Measurements from ENCODE around the gene FAAP100. TPM values are rescaled to one million over a fixed set of nuclear protein-coding genes. Genes with fewer than 3 reads are reported as not detected.

Gene FAAP100
- total RNA-seq, 2 donors from 2014 or later = 18.9 TPM

DNA sequence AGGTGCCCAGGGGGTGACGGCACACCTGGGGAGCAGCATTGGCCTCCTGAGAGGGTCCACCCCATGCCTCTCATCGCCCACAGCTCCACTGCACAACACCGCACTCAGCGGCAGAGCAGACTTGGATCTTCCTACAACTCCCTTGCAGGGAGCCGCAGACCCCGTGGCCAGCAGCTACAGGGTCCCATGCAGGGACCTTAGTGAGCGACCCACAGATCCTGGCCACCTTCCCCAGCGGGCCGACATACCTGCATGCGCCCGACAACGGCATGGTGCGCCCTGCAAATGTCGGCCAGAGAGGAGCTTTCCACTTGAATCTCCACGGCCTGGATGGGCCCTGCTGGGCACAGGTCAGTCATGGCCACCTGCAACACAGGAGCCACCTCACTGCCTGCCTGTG lies 8.4 kb downstream of the FAAP100 start:
- intact Hi-C loops (cut with DNase I) = no loop called here
- no peak for DNase-seq (ENCODE audit: low spot score)

GRCh38 chr17:81543339-81543675 lies 8.8 kb downstream of the FAAP100 start:
- DNase-seq (ENCODE audit: low spot score) = no peak
- intact Hi-C loops (cut with DNase I) = no loop called here

DNA sequence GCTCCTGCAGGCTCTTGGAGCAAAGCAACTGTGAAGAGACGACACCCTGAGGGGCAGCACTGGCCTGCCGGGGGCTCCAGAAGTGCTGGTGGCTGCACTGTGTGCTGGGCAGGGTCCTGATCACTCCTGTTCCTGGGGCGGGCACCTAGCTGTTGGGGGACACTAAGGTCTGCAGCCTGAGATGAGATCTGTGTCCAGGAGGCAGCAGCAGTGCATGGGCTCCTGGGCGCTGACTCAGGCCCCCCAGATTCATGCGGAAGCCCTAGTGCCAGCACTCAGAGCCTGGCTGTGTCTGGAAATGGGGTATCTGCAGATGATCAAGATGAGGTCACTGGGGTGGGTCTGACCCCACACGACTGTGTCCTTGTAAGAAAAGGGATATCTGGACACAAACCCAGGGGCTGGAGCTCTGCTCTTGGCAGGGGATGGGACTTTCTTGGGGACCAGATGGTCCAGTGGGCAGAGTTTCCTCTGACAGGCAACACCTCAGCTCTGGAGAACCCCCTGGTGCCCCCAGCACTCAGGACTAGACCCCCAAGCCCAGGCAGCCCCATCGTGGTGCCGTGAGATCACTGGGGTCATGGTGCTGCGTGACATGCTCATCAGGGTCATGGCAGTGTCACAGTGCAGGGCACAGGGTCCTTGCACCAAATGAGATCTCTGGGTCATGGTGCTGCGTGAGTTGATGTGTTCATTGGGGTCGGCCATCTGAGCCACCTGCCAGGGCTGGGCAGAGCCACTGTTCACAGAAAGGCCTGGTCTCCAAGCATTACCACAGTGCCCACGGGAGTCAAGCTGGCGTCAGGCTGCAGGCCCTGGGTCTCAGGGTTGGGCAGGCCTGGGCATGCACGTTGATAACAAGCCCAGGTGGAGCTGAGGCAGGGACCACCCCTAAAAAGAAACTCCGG lies 9.5 kb downstream of the FAAP100 start:
- intact Hi-C loops (cut with DNase I) = no loop called here
- no peak for DNase-seq (ENCODE audit: low spot score)

DNA sequence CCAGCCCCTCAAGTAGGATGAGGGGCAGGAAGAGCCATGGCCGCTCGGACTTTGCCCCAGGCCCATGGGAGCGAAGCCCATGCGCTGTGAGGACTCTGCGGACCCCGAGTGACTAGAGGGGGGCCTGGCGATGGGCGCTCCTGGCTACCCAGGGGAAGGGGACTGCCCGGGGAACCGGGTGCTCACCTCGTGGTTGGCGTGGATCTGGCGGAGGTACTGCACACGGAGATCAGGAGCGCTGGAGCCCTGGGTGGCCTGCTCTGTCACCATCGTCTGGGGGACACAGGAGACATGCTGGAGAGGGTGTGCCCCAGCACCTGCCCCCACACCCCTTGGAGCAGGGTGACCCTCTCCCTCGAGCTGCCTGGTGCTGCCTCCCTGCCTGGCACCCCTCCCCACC lies 11.0 kb downstream of the FAAP100 start:
- intact Hi-C loops (cut with DNase I) = no loop called here
- DNase-seq (ENCODE audit: low spot score) = no peak

GRCh38 chr17:81540676-81541027 lies 11.5 kb downstream of the FAAP100 start:
- intact Hi-C loops (cut with DNase I) = no loop called here
- no peak for DNase-seq (ENCODE audit: low spot score)

DNA sequence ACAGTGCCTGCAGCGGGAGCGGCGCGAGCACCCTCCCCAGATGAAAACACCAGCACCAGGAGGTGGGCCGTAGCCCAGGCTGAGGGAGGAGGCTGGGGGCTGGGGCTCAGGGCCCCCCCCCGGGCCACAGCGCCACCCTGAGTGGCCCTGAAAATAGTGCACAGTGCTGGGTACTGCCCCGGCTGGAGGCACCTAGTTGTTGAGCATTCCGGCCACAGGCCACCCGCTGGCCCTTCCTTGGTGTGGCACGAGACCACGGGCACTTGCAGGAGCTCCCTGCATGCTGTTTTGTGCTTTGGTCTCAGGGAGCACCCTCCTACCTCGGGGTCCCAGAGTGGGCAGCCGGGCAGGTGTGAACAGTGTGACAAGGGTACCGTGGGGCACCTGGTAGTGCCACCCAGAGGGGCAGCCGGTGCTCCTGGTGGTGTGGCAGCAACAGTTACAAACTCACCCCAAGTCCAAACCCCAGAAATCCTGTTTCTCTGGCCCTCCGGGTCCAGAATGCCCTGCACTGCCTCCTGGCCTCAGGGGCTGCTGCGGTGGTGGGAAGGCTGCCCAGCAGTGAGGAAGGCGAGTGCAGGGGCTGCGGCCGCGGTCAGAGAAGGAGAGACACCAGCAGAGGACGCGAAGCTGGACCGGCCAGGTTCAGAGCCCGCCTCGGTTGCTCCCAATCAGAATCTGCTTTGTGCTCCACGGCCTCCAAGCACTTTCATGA lies 12.0 kb downstream of the FAAP100 start:
- DNase-seq (ENCODE audit: low spot score) = no peak
- intact Hi-C loops (cut with DNase I) = no loop called here

- intact Hi-C loops (cut with DNase I) = no loop called here
- DNase-seq (ENCODE audit: low spot score) = no peak
Measured at GRCh38 chr17:81539571-81539900, 12.6 kb downstream of the FAAP100 start.

- DNase-seq (ENCODE audit: low spot score) = no peak
- intact Hi-C loops (cut with DNase I) = no loop called here
Measured at GRCh38 chr17:81538651-81539570, 13.2 kb downstream of the FAAP100 start.

GRCh38 chr17:81537856-81538555 lies 14.1 kb downstream of the FAAP100 start:
- intact Hi-C loops (cut with DNase I) = no loop called here
- DNase-seq (ENCODE audit: low spot score) = no peak

- intact Hi-C loops (cut with DNase I) = no loop called here
- DNase-seq (ENCODE audit: low spot score) = no peak
Measured at GRCh38 chr17:81537343-81537855, 14.8 kb downstream of the FAAP100 start.

- intact Hi-C loops (cut with DNase I) = no loop called here
- no peak for DNase-seq (ENCODE audit: low spot score)
Measured at GRCh38 chr17:81536299-81537290, 15.6 kb downstream of the FAAP100 start.

DNA sequence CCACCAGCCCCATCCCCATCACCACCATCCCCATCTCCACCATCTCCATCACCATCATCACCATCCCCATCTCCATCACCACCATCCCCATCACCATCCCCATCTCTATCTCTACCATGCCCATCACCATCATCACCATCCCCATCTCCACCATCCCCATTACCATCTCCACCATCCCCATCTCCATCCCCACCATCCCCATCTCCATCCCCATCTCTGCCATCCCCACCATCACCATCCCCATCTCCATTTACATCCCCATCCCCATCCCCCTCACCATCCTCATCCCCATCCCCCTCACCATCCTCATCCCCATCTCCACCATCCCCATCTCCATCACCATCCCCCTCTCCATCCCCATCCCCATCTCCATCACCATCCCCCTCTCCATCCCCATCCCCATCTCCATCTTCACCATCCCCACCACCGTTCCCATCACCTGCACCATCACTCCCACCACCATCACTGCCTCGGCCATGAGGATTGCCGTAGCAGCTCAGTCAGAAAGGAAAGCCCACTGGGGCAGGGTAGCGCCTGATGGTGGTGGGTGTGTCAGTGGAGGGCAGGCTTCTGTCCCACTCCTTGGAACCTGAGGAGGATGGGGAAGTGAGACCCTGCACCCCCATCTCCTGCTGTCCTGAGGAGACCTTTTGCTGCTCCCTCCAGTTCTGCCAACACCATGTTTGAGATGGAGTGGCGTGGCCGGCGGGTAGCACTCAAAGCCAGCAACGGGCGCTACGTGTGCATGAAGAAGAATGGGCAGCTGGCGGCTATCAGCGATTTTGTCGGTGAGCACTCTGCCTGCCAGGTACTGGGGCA lies 16.5 kb downstream of the FAAP100 start:
- DNase-seq (ENCODE audit: low spot score) = no peak
- intact Hi-C loops (cut with DNase I) = no loop called here

GRCh38 chr17:81535007-81535328 lies 17.2 kb downstream of the FAAP100 start:
- DNase-seq (ENCODE audit: low spot score) = no peak
- intact Hi-C loops (cut with DNase I) = no loop called here

DNA sequence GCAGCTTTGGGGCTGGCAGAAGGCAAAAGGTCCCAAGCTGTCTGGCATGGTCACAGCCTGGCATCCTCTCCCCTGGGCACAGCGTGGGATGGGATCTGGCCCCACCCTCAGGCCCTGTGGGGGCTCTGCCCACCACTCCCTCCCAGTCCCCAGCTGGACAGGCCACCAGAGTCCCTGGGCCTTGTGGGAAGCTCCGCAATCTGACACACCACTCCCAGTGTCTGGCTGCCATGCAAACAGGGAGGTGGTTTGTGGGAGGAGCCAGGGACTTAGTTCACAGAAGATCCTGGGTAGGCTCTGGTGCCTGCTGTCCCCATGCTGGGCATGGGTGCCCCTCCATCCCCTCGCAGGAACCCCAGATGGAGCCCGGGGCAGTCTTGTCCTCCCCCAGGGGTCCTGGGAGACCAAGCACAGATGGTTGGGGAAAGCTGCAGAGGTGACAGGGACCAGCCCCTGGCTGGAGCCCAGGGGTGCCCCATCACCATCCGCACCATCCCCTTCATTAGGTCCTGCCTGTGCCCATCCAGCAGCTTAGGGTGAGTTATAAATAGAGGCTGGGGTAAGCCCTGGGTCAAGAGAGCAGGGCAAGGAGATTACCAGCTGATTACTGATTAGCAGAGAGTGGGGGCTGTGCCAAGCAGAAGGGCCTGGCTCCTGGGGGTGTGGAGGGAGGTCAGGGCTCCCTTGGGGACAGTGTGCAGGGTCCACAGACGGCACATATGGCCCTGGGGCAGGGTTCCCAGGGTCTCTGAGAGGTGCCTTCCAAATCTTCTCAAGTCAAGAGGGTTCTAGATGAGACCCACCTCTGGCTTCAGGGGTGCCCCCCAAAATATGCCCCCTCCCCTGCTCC lies 17.8 kb downstream of the FAAP100 start:
- DNase-seq (ENCODE audit: low spot score) = no peak
- intact Hi-C loops (cut with DNase I) = no loop called here

- DNase-seq (ENCODE audit: low spot score) = no peak
- intact Hi-C loops (cut with DNase I) = no loop called here
Measured at GRCh38 chr17:81533339-81534141, 18.6 kb downstream of the FAAP100 start.
